DMS114 treated with DMSO at 0.1 percent for 48 hours (cell line): ENCODE results near the gene CDH23.

Source experiments
- DNase-seq: peaks from one replicate; lab custom pipeline; 2025; ENCODE audit not compliant: unreplicated experiment; lab: John Stamatoyannopoulos, UW

The CDH23 gene

GRCh38 chr10:71778071-71778825 is 381.5 kb downstream of the CDH23 start:
- no peak for DNase-seq

- DNase-seq: no peak
Measured at GRCh38 chr10:71779641-71780040, 382.9 kb downstream of the CDH23 start.

- no peak for DNase-seq
Measured at GRCh38 chr10:71780156-71780555, 383.4 kb downstream of the CDH23 start.

GRCh38 chr10:71780719-71781118 is 384.0 kb downstream of the CDH23 start:
- no peak for DNase-seq

GRCh38 chr10:71782221-71782916 is 385.6 kb downstream of the CDH23 start:
- DNase-seq: no peak

GRCh38 chr10:71782917-71783490 is 386.3 kb downstream of the CDH23 start:
- DNase-seq: no peak

GRCh38 chr10:71783917-71784678 is 387.4 kb downstream of the CDH23 start:
- no peak for DNase-seq

- no peak for DNase-seq
Measured at GRCh38 chr10:71784679-71785272, 388.1 kb downstream of the CDH23 start.

GRCh38 chr10:71788954-71789353 is 392.2 kb downstream of the CDH23 start:
- no peak for DNase-seq

- no peak for DNase-seq
Measured at GRCh38 chr10:71789871-71790270, 393.2 kb downstream of the CDH23 start.

GRCh38 chr10:71790749-71791440 is 394.2 kb downstream of the CDH23 start:
- no peak for DNase-seq

- no peak for DNase-seq
Measured at GRCh38 chr10:71795248-71795647, 398.5 kb downstream of the CDH23 start.

- no peak for DNase-seq
Measured at GRCh38 chr10:71796749-71797405, 400.2 kb downstream of the CDH23 start.

GRCh38 chr10:71797533-71798307 is 401.0 kb downstream of the CDH23 start:
- no peak for DNase-seq

GRCh38 chr10:71798308-71798624 is 401.5 kb downstream of the CDH23 start:
- no peak for DNase-seq

GRCh38 chr10:71799112-71799511 is 402.4 kb downstream of the CDH23 start:
- DNase-seq: no peak

GRCh38 chr10:71799608-71800453 is 403.1 kb downstream of the CDH23 start:
- DNase-seq: no peak

- no peak for DNase-seq
Measured at GRCh38 chr10:71801361-71801760, 404.6 kb downstream of the CDH23 start.
